ENCODE data around the gene SCAMP4. TPM values are rescaled to one million over a fixed set of nuclear protein-coding genes. Genes with fewer than 3 reads are reported as not detected.
"Not testable (repeated sequence)": the region's sequence is repeated elsewhere in the genome, so short reads cannot be mapped to it uniquely, and the experiment has no call there.

SCAMP4 gene
- total RNA-seq, 1 donor: 20.1 TPM

GRCh38 chr19:1885398-1886119 is 19.6 kb upstream of the SCAMP4 start, which contains the start of gene ABHD17A:
Gene ABHD17A (minus strand): TSS chr19:1885496. CDS start chr19:1881566, 3,930 bp downstream.
- Histone ChIP-seq H3K4me3 (ENCODE audit: low read length) (peak within 1 kb of the TSS; percentile 91), H3K4me1 (ENCODE audit: insufficient read depth, low read length) (peaks cover 43% of the 10 kb centered on the region)
- H3K9me3 ChIP-seq (ENCODE audit: low read depth, low read length); H3K27me3 ChIP-seq (ENCODE audit: insufficient read depth, low read length): not testable (repeated sequence)

GRCh38 chr19:1886360-1886759 is 18.8 kb upstream of the SCAMP4 start:
- peaks cover 38% of the 10 kb centered on the region for H3K4me1 ChIP-seq (ENCODE audit: insufficient read depth, low read length)
- H3K9me3 ChIP-seq (ENCODE audit: low read depth, low read length); H3K27me3 ChIP-seq (ENCODE audit: insufficient read depth, low read length); H3K4me3 ChIP-seq (ENCODE audit: low read length): not testable (repeated sequence)

- H3K4me3 ChIP-seq (ENCODE audit: low read length): no peak overlapping the region
- H3K27me3 ChIP-seq (ENCODE audit: insufficient read depth, low read length): no peaks in the 10 kb centered on the region
- peaks cover 20% of the 10 kb centered on the region for H3K4me1 ChIP-seq (ENCODE audit: insufficient read depth, low read length)
- no peaks in the 10 kb centered on the region for H3K9me3 ChIP-seq (ENCODE audit: low read depth, low read length)
These were observed 16.8 kb upstream of the SCAMP4 start for GRCh38 chr19:1888385-1888784.

- H3K9me3 ChIP-seq (ENCODE audit: low read depth, low read length): no peaks in the 10 kb centered on the region
- no peaks in the 10 kb centered on the region for H3K27me3 ChIP-seq (ENCODE audit: insufficient read depth, low read length)
- H3K4me1 ChIP-seq (ENCODE audit: insufficient read depth, low read length): peaks cover 14% of the 10 kb centered on the region
- no peak overlapping the region for H3K4me3 ChIP-seq (ENCODE audit: low read length)
These were observed 15.3 kb upstream of the SCAMP4 start for GRCh38 chr19:1889907-1890306.

- H3K4me1 ChIP-seq (ENCODE audit: insufficient read depth, low read length): peaks cover 43% of the 10 kb centered on the region
- no peaks in the 10 kb centered on the region for H3K9me3 ChIP-seq (ENCODE audit: low read depth, low read length)
- H3K27me3 ChIP-seq (ENCODE audit: insufficient read depth, low read length): no peaks in the 10 kb centered on the region
These were observed 11.4 kb upstream of the SCAMP4 start for GRCh38 chr19:1893791-1894190.

GRCh38 chr19:1896508-1896907 is 8.7 kb upstream of the SCAMP4 start:
- no peaks in the 10 kb centered on the region for H3K9me3 ChIP-seq (ENCODE audit: low read depth, low read length)
- no peak overlapping the region for H3K4me3 ChIP-seq (ENCODE audit: low read length)
- peaks cover 53% of the 10 kb centered on the region for H3K4me1 ChIP-seq (ENCODE audit: insufficient read depth, low read length)
- no peaks in the 10 kb centered on the region for H3K27me3 ChIP-seq (ENCODE audit: insufficient read depth, low read length)

More at GRCh38 chr19:1893791-1894190, 11.4 kb upstream of the SCAMP4 start:
- H3K4me3 ChIP-seq (ENCODE audit: low read length): no peak overlapping the region

- no peak overlapping the region for H3K4me3 ChIP-seq (ENCODE audit: low read length)
- H3K27me3 ChIP-seq (ENCODE audit: insufficient read depth, low read length): no peaks in the 10 kb centered on the region
- H3K9me3 ChIP-seq (ENCODE audit: low read depth, low read length): no peaks in the 10 kb centered on the region
- H3K4me1 ChIP-seq (ENCODE audit: insufficient read depth, low read length): peaks cover 75% of the 10 kb centered on the region
These were observed 3.2 kb upstream of the SCAMP4 start for GRCh38 chr19:1901940-1902404.

GRCh38 chr19:1902923-1903322 is 2.3 kb upstream of the SCAMP4 start:
- Histone ChIP-seq H3K9me3 (ENCODE audit: low read depth, low read length) (no peaks in the 10 kb centered on the region), H3K27me3 (ENCODE audit: insufficient read depth, low read length) (no peaks in the 10 kb centered on the region), H3K4me1 (ENCODE audit: insufficient read depth, low read length) (peaks cover 68% of the 10 kb centered on the region), H3K4me3 (ENCODE audit: low read length) (no peak overlapping the region)

GRCh38 chr19:1904860-1905109 is 414 bp upstream of the SCAMP4 start:
- H3K27me3 ChIP-seq (ENCODE audit: insufficient read depth, low read length): no peaks in the 10 kb centered on the region
- no peaks in the 10 kb centered on the region for H3K9me3 ChIP-seq (ENCODE audit: low read depth, low read length)
- peaks cover 72% of the 10 kb centered on the region for H3K4me1 ChIP-seq (ENCODE audit: insufficient read depth, low read length)
- no peak overlapping the region for H3K4me3 ChIP-seq (ENCODE audit: low read length)

GRCh38 chr19:1905863-1906375 is 720 bp downstream of the SCAMP4 start:
- peaks cover 68% of the 10 kb centered on the region for H3K4me1 ChIP-seq (ENCODE audit: insufficient read depth, low read length)

GRCh38 chr19:1906985-1907562 is 1.9 kb downstream of the SCAMP4 start:
- Histone ChIP-seq H3K4me3 (ENCODE audit: low read length) (no peak overlapping the region), H3K9me3 (ENCODE audit: low read depth, low read length) (no peaks in the 10 kb centered on the region), H3K4me1 (ENCODE audit: insufficient read depth, low read length) (peaks cover 58% of the 10 kb centered on the region), H3K27me3 (ENCODE audit: insufficient read depth, low read length) (no peaks in the 10 kb centered on the region)

More at GRCh38 chr19:1905863-1906375, 720 bp downstream of the SCAMP4 start:
- H3K27me3 ChIP-seq (ENCODE audit: insufficient read depth, low read length): no peaks in the 10 kb centered on the region
- peak overlapping the region; percentile 60 for H3K4me3 ChIP-seq (ENCODE audit: low read length)
- H3K9me3 ChIP-seq (ENCODE audit: low read depth, low read length): no peaks in the 10 kb centered on the region

GRCh38 chr19:1907563-1908363 is 2.6 kb downstream of the SCAMP4 start:
- H3K4me3 ChIP-seq (ENCODE audit: low read length): no peak overlapping the region
- H3K9me3 ChIP-seq (ENCODE audit: low read depth, low read length): no peaks in the 10 kb centered on the region
- H3K4me1 ChIP-seq (ENCODE audit: insufficient read depth, low read length): peaks cover 51% of the 10 kb centered on the region
- H3K27me3 ChIP-seq (ENCODE audit: insufficient read depth, low read length): no peaks in the 10 kb centered on the region

GRCh38 chr19:1908364-1908678 is 3.1 kb downstream of the SCAMP4 start:
- Histone ChIP-seq H3K27me3 (ENCODE audit: insufficient read depth, low read length) (no peaks in the 10 kb centered on the region), H3K4me3 (ENCODE audit: low read length) (no peak overlapping the region), H3K4me1 (ENCODE audit: insufficient read depth, low read length) (peaks cover 45% of the 10 kb centered on the region), H3K9me3 (ENCODE audit: low read depth, low read length) (no peaks in the 10 kb centered on the region)

- no peak overlapping the region for H3K4me3 ChIP-seq (ENCODE audit: low read length)
- H3K27me3 ChIP-seq (ENCODE audit: insufficient read depth, low read length): no peaks in the 10 kb centered on the region
- peaks cover 31% of the 10 kb centered on the region for H3K4me1 ChIP-seq (ENCODE audit: insufficient read depth, low read length)
- no peaks in the 10 kb centered on the region for H3K9me3 ChIP-seq (ENCODE audit: low read depth, low read length)
These were observed 4.5 kb downstream of the SCAMP4 start for GRCh38 chr19:1909761-1910080.

- Histone ChIP-seq H3K27me3 (ENCODE audit: insufficient read depth, low read length) (no peaks in the 10 kb centered on the region), H3K9me3 (ENCODE audit: low read depth, low read length) (no peaks in the 10 kb centered on the region), H3K4me1 (ENCODE audit: insufficient read depth, low read length) (peaks cover 28% of the 10 kb centered on the region), H3K4me3 (ENCODE audit: low read length) (no peak overlapping the region)
These were observed 5.0 kb downstream of the SCAMP4 start for GRCh38 chr19:1910177-1910576.

Data from mononuclear cell (primary cell).